CD4-positive, alpha-beta T cell treated with Interleukin-17A for 4 hours (primary cell): ENCODE measurements around the gene CAMTA1.

Experiments
- DNase-seq: peaks from one replicate; pipeline ENCODE4 v3.0.0-alpha.2; 2020; ENCODE audit warnings: mixed read lengths

Gene CAMTA1

GRCh38 chr1:7174980-7175906 lies 390.0 kb downstream of the CAMTA1 start:
- no peak for DNase-seq

GRCh38 chr1:7177021-7177420 lies 391.8 kb downstream of the CAMTA1 start:
- DNase-seq, result no peak

- DNase-seq, result no peak
Observed at GRCh38 chr1:7177438-7178146, 392.3 kb downstream of the CAMTA1 start.

- DNase-seq, result no peak
Observed at GRCh38 chr1:7178336-7178735, 393.1 kb downstream of the CAMTA1 start.

GRCh38 chr1:7178741-7179140 lies 393.5 kb downstream of the CAMTA1 start:
- no peak for DNase-seq

- no peak for DNase-seq
Observed at GRCh38 chr1:7185721-7186120, 400.5 kb downstream of the CAMTA1 start.

- DNase-seq, result no peak
Observed at GRCh38 chr1:7186382-7187111, 401.3 kb downstream of the CAMTA1 start.

- no peak for DNase-seq
Observed at GRCh38 chr1:7187112-7187493, 401.8 kb downstream of the CAMTA1 start.

GRCh38 chr1:7190261-7190660 lies 405.0 kb downstream of the CAMTA1 start:
- no peak for DNase-seq

GRCh38 chr1:7192453-7192852 lies 407.2 kb downstream of the CAMTA1 start:
- DNase-seq, result no peak

- no peak for DNase-seq
Observed at GRCh38 chr1:7196036-7196911, 411.0 kb downstream of the CAMTA1 start.

GRCh38 chr1:7198664-7199063 lies 413.4 kb downstream of the CAMTA1 start:
- DNase-seq, result no peak

- DNase-seq, result no peak
Observed at GRCh38 chr1:7199077-7199779, 414.0 kb downstream of the CAMTA1 start.

- DNase-seq, result no peak
Observed at GRCh38 chr1:7207875-7208646, 422.8 kb downstream of the CAMTA1 start.

GRCh38 chr1:7208647-7209180 lies 423.5 kb downstream of the CAMTA1 start:
- DNase-seq, result no peak

- DNase-seq, result no peak
Observed at GRCh38 chr1:7209336-7209735, 424.1 kb downstream of the CAMTA1 start.

- peak; percentile 25 for DNase-seq
Observed at GRCh38 chr1:7218210-7218832, 433.1 kb downstream of the CAMTA1 start.

GRCh38 chr1:7219031-7219430 lies 433.8 kb downstream of the CAMTA1 start:
- no peak for DNase-seq

- no peak for DNase-seq
Observed at GRCh38 chr1:7220007-7220406, 434.8 kb downstream of the CAMTA1 start.

- DNase-seq, result no peak
Observed at GRCh38 chr1:7220712-7221252, 435.5 kb downstream of the CAMTA1 start.
